Upper lobe of left lung (tissue), 4 donors: ENCODE data around the gene RNF44.

Source experiments
- EP300 ChIP-seq, 4 donors: sonication (generic); formaldehyde crosslinking; IDR thresholded peaks; one replicate each; pipeline ENCODE4 v1.5.1; 2017; ENCODE audit warnings: antibody characterized with exemption in 4 of 4, control low read depth in 2 of 4
- POLR2A ChIP-seq, 4 donors: fragments of 450-650 bp; IDR thresholded peaks; one replicate each; pipeline ENCODE4 v1.5.1; 2016 to 2017; ENCODE audit warnings: antibody characterized with exemption in 4 of 4, mild to moderate bottlenecking in 2 of 4
- POLR2AphosphoS5 ChIP-seq, 2 donors: sonication (generic); formaldehyde crosslinking; IDR thresholded peaks; one replicate each; pipeline ENCODE4 v1.5.1; 2017; ENCODE audit warnings: antibody characterized with exemption in 2 of 2
- TF ChIP-seq, protein P1 (sequence below), 6 experiments: fragments of 450-650 bp in 4 of 6; fragments of 200-600 bp in 2 of 6; sonication (generic) in 2 of 6; IDR thresholded peaks; one replicate each; pipeline ENCODE4 v1.5.1; 2016 to 2019; ENCODE audit warnings: antibody characterized with exemption in 6 of 6

DNA sequence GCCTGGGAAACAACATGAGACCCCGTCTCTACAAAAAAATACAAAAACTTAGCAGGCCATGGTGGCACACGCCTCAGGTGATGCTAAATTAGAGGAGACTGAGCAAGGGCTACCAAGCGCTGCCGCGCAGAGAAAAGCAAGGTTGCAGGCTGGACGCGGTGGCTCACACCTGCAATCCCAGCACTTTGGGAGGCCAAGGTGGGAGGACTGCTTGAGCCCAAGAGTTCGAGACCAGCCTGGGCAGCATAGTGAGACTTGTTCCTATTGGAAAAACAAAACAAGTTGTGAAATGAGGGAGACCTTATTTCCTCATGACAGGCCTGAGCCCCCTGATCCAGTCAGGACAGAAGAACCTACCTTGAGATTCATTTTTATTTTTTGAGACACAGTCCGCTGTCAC is 11.5 kb downstream of the RNF44 start:
- TF ChIP-seq, protein P1, sequence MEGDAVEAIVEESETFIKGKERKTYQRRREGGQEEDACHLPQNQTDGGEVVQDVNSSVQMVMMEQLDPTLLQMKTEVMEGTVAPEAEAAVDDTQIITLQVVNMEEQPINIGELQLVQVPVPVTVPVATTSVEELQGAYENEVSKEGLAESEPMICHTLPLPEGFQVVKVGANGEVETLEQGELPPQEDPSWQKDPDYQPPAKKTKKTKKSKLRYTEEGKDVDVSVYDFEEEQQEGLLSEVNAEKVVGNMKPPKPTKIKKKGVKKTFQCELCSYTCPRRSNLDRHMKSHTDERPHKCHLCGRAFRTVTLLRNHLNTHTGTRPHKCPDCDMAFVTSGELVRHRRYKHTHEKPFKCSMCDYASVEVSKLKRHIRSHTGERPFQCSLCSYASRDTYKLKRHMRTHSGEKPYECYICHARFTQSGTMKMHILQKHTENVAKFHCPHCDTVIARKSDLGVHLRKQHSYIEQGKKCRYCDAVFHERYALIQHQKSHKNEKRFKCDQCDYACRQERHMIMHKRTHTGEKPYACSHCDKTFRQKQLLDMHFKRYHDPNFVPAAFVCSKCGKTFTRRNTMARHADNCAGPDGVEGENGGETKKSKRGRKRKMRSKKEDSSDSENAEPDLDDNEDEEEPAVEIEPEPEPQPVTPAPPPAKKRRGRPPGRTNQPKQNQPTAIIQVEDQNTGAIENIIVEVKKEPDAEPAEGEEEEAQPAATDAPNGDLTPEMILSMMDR (IDR thresholded peaks at IDR 0.05): no peak
- TF ChIP-seq POLR2A (IDR thresholded peaks at IDR 0.05): no peak
- no peak for TF ChIP-seq EP300 (IDR thresholded peaks at IDR 0.05)
- no peak for TF ChIP-seq POLR2AphosphoS5 (IDR thresholded peaks at IDR 0.05)
